Measurements from ENCODE around the gene KMT2C. TPM values are rescaled to one million over a fixed set of nuclear protein-coding genes. Genes with fewer than 3 reads are reported as not detected.

The KMT2C gene
- total RNA-seq, 3 donors from 2014 or later (not counting 1 experiment from before 2014, with no cell fraction given) = 159 to 177 (median 167) TPM

DNA sequence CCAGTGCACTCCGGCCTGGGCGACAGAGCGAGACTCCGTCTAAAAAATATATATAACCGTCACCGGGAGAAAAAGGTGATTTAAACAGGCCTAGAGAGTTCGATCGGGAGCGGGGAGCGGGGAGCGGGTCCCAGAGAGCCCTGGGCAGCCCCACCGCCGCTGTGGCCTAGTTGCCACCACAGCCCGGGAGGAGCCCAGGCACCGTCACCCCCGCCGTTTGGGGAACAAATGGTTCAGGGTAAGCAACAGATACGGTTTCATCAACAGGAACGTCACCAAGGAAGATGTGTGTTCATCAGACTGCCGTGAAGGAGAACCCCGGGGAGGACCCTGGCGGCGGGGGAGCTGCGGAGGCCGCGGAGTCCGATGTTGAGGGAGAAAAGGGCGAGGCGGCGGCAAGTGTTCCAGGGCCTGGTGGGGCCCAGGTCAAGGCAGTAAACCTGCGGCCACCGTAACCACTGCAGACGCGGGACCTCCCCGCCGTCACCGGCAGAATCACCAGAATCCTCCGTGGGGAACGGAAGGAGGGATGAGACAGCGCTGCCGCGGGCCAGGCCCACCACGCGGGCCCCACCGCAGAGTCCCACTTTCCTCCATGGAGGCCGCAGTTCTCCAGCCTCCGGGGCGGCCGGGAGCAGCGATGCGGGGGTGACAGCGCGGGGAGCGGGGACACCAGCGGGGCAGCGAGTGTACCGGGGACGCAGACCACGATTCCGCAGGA, 306.9 kb downstream of the KMT2C start:
- Histone ChIP-seq H3K27me3 (ENCODE audit: control insufficient read depth, insufficient read depth, low read length) (no peaks in the 10 kb centered on the region), H3K4me3 (ENCODE audit: low read length) (no peak overlapping the region), H3K4me1 (ENCODE audit: control insufficient read depth, insufficient read depth, low read length) (no peaks in the 10 kb centered on the region), H3K9me3 (ENCODE audit: control insufficient read depth, insufficient read depth, low read length) (peaks cover 6% of the 10 kb centered on the region), H3K36me3 (ENCODE audit: control insufficient read depth, insufficient read depth, low read length) (peaks cover 40% of the 10 kb centered on the region), H3K27ac (ENCODE audit: low read length) (no peak overlapping the region)
- DNase-seq (no peak), ATAC-seq (no peak)
- Mint-ChIP-seq H3K4me3 (no peak overlapping the region), H3K36me3 (peaks cover 17% of the 10 kb centered on the region), H3K4me1 (peaks cover 0 to 15% of the 10 kb centered on the region in 2 donors), H3K9me3 (no peaks in the 10 kb centered on the region), H3K27ac (no peak overlapping the region), H3K27me3 (ENCODE audit: low read depth in 2 of 2) (no peaks in the 10 kb centered on the region)
- WGBS (ENCODE audit: insufficient coverage) = 99% methylated on average over 60 of the region's 60 CpGs
- intact Hi-C loops (cut with micrococcal nuclease) = no loop called here
- TF ChIP-seq, protein P1, sequence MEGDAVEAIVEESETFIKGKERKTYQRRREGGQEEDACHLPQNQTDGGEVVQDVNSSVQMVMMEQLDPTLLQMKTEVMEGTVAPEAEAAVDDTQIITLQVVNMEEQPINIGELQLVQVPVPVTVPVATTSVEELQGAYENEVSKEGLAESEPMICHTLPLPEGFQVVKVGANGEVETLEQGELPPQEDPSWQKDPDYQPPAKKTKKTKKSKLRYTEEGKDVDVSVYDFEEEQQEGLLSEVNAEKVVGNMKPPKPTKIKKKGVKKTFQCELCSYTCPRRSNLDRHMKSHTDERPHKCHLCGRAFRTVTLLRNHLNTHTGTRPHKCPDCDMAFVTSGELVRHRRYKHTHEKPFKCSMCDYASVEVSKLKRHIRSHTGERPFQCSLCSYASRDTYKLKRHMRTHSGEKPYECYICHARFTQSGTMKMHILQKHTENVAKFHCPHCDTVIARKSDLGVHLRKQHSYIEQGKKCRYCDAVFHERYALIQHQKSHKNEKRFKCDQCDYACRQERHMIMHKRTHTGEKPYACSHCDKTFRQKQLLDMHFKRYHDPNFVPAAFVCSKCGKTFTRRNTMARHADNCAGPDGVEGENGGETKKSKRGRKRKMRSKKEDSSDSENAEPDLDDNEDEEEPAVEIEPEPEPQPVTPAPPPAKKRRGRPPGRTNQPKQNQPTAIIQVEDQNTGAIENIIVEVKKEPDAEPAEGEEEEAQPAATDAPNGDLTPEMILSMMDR (IDR thresholded peaks at IDR 0.05) = no peak

DNA sequence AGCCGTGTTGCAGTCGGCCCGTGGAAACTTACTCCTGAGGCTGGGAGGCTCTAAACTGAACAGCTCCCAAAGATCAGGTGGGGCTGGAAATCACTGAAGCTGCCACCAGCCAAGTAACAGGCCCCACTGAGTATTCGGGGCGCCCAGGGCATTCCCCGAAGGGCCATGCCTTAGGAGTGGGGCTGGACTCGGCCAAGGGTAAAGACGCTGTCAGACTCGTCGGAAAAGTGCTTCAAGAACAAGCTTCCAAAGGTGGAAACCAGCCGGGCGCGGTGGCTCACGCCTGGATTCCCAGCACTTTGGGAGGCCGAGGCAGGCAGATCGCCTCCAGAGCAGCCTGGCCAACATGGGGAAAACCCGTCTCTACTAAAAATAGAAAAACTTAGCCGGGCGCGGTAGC, 307.6 kb downstream of the KMT2C start:
- intact Hi-C loops (cut with micrococcal nuclease) = no loop called here
- peaks cover 24% of the 10 kb centered on the region for H3K36me3 Mint-ChIP-seq
- H3K4me1 ChIP-seq (ENCODE audit: control insufficient read depth, insufficient read depth, low read length) = no peaks in the 10 kb centered on the region
- H3K36me3 ChIP-seq (ENCODE audit: control insufficient read depth, insufficient read depth, low read length) = peaks cover 43% of the 10 kb centered on the region
- TF ChIP-seq, protein P1 (IDR thresholded peaks at IDR 0.05) = no peak
- H3K9me3 Mint-ChIP-seq = no peaks in the 10 kb centered on the region
- no peaks in the 10 kb centered on the region for H3K27me3 Mint-ChIP-seq (ENCODE audit: low read depth in 2 of 2)
- H3K27me3 ChIP-seq (ENCODE audit: control insufficient read depth, insufficient read depth, low read length) = no peaks in the 10 kb centered on the region
- ATAC-seq (no peak), DNase-seq (no peak)
- WGBS (ENCODE audit: insufficient coverage) = 97% methylated on average over 20 of the region's 20 CpGs
- no peak overlapping the region for H3K4me3 Mint-ChIP-seq
- H3K27ac ChIP-seq (ENCODE audit: low read length) = no peak overlapping the region
- H3K27ac Mint-ChIP-seq = no peak overlapping the region
- no peak overlapping the region for H3K4me3 ChIP-seq (ENCODE audit: low read length)
- peaks cover 6% of the 10 kb centered on the region for H3K9me3 ChIP-seq (ENCODE audit: control insufficient read depth, insufficient read depth, low read length)
- peaks cover 0 to 15% of the 10 kb centered on the region in 2 donors for H3K4me1 Mint-ChIP-seq

DNA sequence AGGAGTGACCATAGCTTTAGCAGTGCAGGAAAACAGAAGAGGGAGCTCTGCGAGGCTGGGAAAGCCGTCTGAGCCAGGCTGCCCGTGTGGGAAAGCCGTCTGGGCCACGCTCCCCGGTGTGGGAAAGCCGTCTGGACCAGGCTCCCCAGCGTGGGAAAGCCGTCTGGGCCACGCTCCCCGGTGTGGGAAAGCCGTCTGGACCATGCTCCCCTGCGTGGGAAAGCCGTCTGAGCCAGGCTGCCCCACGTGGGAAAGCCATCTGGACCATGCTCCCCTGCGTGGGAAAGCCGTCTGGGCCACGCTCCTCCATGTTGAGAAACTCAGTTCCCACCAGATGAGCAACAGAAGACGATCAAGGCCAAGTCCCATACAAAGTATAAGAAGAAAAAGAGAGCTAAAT, 308.6 kb downstream of the KMT2C start:
- ATAC-seq (no peak), DNase-seq (no peak)
- Mint-ChIP-seq H3K4me3 (no peak overlapping the region), H3K4me1 (peaks cover 6 to 15% of the 10 kb centered on the region in 2 donors), H3K27me3 (ENCODE audit: low read depth in 2 of 2) (no peaks in the 10 kb centered on the region), H3K9me3 (no peaks in the 10 kb centered on the region), H3K27ac (peak overlapping the region; percentile 7 to 13), H3K36me3 (peaks cover 34% of the 10 kb centered on the region)
- Histone ChIP-seq H3K4me3 (ENCODE audit: low read length) (no peak overlapping the region), H3K27ac (ENCODE audit: low read length) (no peak overlapping the region), H3K9me3 (ENCODE audit: control insufficient read depth, insufficient read depth, low read length) (peaks cover 6% of the 10 kb centered on the region), H3K27me3 (ENCODE audit: control insufficient read depth, insufficient read depth, low read length) (no peaks in the 10 kb centered on the region), H3K4me1 (ENCODE audit: control insufficient read depth, insufficient read depth, low read length) (no peaks in the 10 kb centered on the region), H3K36me3 (ENCODE audit: control insufficient read depth, insufficient read depth, low read length) (peaks cover 52% of the 10 kb centered on the region)
- TF ChIP-seq, protein P1 (IDR thresholded peaks at IDR 0.05) = no peak
- 96% methylated on average over 19 of the region's 19 CpGs for WGBS (ENCODE audit: insufficient coverage)
- intact Hi-C loops (cut with micrococcal nuclease) = no loop called here

DNA sequence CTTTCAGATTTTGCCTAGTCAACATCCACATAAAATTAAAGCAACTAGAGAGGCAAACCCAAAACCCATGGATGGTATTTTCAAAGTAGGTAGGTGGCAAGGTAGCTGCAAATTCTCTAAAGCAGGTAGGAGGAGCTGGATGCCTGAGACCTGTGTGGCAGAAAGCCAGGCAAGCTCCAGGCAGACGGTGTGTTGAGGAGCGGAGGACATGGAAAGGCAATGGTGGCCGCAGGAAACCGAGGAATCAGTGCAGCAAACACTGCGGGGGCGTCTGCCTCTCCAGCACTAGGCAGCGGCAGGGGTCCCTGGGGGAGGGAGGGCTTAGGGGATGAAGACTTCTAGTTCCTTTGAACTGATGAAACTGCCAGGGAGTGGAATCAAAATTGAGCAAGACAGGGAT, 309.1 kb downstream of the KMT2C start:
- Mint-ChIP-seq H3K27ac (peak overlapping the region in 1 of 2 donors; percentile 13), H3K27me3 (ENCODE audit: low read depth in 2 of 2) (no peaks in the 10 kb centered on the region), H3K4me3 (no peak overlapping the region), H3K4me1 (peaks cover 6 to 15% of the 10 kb centered on the region in 2 donors), H3K9me3 (no peaks in the 10 kb centered on the region), H3K36me3 (peaks cover 34% of the 10 kb centered on the region)
- intact Hi-C loops (cut with micrococcal nuclease) = no loop called here
- Histone ChIP-seq H3K4me3 (ENCODE audit: low read length) (no peak overlapping the region), H3K9me3 (ENCODE audit: control insufficient read depth, insufficient read depth, low read length) (peaks cover 6% of the 10 kb centered on the region), H3K27ac (ENCODE audit: low read length) (no peak overlapping the region), H3K36me3 (ENCODE audit: control insufficient read depth, insufficient read depth, low read length) (peaks cover 51% of the 10 kb centered on the region), H3K27me3 (ENCODE audit: control insufficient read depth, insufficient read depth, low read length) (no peaks in the 10 kb centered on the region), H3K4me1 (ENCODE audit: control insufficient read depth, insufficient read depth, low read length) (no peaks in the 10 kb centered on the region)
- ATAC-seq (no peak), DNase-seq (no peak)
- WGBS (ENCODE audit: insufficient coverage) = 97% methylated on average over 7 of the region's 7 CpGs
- TF ChIP-seq, protein P1 (IDR thresholded peaks at IDR 0.05) = no peak

Data from natural killer cell (primary cell).